ENCODE data around the gene POU2F1.

Gene POU2F1

DNA sequence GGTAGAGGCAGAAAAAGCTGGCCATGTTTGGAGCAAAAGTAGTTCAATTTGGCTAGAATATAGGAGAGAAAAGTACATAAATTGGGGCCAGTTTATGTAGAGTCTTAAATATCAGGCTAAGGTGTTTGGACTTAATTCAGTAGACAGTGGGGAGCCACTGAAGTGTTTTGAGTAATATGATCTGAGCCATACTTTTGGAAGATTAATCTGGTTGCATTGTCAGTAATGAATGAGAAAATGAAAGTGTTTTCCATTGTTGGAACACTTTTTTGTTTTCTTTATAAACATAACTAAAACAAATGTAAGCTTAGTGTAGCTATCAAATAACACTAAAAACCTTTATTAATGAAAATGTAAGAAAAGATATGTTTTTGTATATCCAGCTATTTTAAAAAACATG, 42.1 kb downstream of the POU2F1 start:
- H3K4me1 ChIP-seq (ENCODE audit: control insufficient read depth, insufficient read depth, low read length) = peaks cover 19% of the 10 kb centered on the region
- H3K36me3 ChIP-seq (ENCODE audit: insufficient read depth, low read length) = no peaks in the 10 kb centered on the region
- H3K27me3 ChIP-seq (ENCODE audit: control insufficient read depth, insufficient read depth, low read length) = no peaks in the 10 kb centered on the region
- H3K9me3 ChIP-seq (replicated peaks; ENCODE audit: low read length) = no peaks in the 10 kb centered on the region
- no peak overlapping the region for H3K9ac ChIP-seq (ENCODE audit: low read depth, low read length)
- H3K4me3 ChIP-seq (ENCODE audit: low read length) = no peak overlapping the region
- H3K4me2 ChIP-seq (ENCODE audit: low read length) = peak overlapping the region; percentile 57

DNA sequence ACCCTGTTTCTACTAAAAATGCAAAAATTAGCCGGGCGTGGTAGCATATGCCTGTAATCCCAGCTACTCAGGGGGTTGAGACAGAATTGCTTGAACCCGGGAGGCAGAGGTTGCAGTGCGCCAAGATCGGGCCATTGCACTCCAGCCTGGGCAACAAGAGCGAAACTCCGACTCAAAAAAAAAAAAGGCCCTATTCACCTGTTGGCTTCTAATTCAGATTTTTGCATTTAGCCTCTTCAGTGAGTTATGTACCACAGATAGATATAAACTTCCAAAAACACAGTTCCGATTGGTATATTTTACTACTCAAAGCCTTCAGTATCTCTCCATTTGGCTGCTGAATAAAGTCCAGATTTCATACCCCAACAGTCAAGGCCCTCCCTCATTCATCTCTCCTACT, 42.7 kb downstream of the POU2F1 start:
- H3K4me3 ChIP-seq (ENCODE audit: low read length) = no peak overlapping the region
- H3K9ac ChIP-seq (ENCODE audit: low read depth, low read length) = no peak overlapping the region
- H3K4me1 ChIP-seq (ENCODE audit: control insufficient read depth, insufficient read depth, low read length) = peaks cover 19% of the 10 kb centered on the region
- H3K27me3 ChIP-seq (ENCODE audit: control insufficient read depth, insufficient read depth, low read length) = no peaks in the 10 kb centered on the region
- H3K36me3 ChIP-seq (ENCODE audit: insufficient read depth, low read length) = no peaks in the 10 kb centered on the region
- no peak overlapping the region for H3K4me2 ChIP-seq (ENCODE audit: low read length)
- H3K9me3 ChIP-seq (replicated peaks; ENCODE audit: low read length) = no peaks in the 10 kb centered on the region

DNA sequence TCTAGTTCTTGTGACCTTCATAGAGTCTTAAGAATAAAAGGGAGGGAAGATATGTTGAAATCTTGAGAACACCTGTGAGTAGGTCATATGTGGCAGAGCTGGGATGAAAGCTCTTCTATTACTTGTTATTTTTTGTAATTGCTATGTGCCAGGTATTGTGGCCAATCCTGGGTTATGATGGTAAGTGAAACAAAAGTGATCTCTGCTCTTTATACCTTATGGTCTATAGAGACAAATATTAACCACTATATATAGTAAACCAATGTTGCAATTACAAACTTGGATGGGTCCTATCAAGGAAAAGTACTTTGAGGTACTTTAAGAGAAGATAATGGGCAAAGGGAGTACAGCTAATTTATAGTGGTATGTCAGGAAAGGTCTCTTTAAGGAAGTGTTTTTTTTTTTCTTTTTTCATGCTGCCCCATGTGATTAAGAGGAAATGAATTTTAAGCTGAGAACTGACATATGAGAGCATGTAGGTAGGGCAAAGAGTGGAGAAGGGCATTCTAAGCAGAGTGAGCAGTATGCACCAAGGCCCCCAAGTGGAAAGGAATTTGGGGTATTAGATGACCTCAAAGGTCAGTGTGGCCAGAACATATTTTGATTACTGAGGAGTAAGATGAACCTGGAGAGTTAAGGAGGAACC, 43.3 kb downstream of the POU2F1 start:
- Histone ChIP-seq H3K27me3 (ENCODE audit: control insufficient read depth, insufficient read depth, low read length) (no peaks in the 10 kb centered on the region), H3K4me1 (ENCODE audit: control insufficient read depth, insufficient read depth, low read length) (peaks cover 19% of the 10 kb centered on the region), H3K9me3 (replicated peaks; ENCODE audit: low read length) (no peaks in the 10 kb centered on the region), H3K4me3 (ENCODE audit: low read length) (no peak overlapping the region), H3K9ac (ENCODE audit: low read depth, low read length) (no peak overlapping the region), H3K36me3 (ENCODE audit: insufficient read depth, low read length) (no peaks in the 10 kb centered on the region), H3K4me2 (ENCODE audit: low read length) (no peak overlapping the region)

DNA sequence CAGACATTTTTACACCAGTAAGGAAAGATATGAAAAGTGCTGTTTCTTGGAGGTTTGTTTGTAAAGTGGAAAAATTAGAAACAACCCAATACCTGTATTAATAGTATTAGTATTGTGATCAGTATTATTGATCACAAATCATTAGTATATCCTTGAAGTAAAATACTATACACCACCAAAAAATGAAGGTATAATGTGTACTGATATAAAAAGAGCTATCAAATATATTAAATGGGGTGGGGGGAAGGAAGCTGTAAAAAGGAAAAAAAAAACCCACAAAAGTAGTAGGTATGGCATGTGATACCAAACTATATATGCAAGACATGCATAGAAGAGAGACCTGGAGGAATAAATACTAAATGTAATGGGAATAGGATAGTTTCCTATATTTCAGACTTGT, 46.3 kb downstream of the POU2F1 start:
- H3K36me3 ChIP-seq (ENCODE audit: insufficient read depth, low read length) = no peaks in the 10 kb centered on the region
- H3K27me3 ChIP-seq (ENCODE audit: control insufficient read depth, insufficient read depth, low read length) = no peaks in the 10 kb centered on the region
- no peak overlapping the region for H3K4me2 ChIP-seq (ENCODE audit: low read length)
- H3K4me3 ChIP-seq (ENCODE audit: low read length) = no peak overlapping the region
- peaks cover 19% of the 10 kb centered on the region for H3K4me1 ChIP-seq (ENCODE audit: control insufficient read depth, insufficient read depth, low read length)
- H3K9ac ChIP-seq (ENCODE audit: low read depth, low read length) = no peak overlapping the region
- H3K9me3 ChIP-seq (replicated peaks; ENCODE audit: low read length) = no peaks in the 10 kb centered on the region

DNA sequence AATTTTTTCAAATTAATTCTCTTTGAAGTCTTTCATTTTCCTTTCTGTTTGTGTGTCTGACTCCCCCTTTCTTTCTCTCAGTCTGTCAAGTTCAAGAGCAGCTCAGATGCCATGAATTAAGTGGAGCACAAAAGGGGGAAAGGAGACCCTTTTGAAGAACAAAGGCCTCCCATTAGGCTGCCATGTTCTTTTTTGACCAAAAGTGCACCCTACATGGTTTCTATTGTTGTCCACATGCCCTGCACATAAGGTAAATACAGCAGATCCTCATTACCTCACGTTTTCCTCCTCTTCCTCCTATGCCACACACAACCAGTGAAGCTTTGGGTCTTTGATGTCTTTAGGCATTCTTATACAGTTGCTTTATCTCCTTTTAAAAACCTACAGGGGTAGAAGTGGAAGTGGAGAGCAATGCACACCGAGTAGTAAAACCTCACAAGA, 47.7 kb downstream of the POU2F1 start:
- no peaks in the 10 kb centered on the region for H3K9me3 ChIP-seq (replicated peaks; ENCODE audit: low read length)
- no peak overlapping the region for H3K4me2 ChIP-seq (ENCODE audit: low read length)
- no peaks in the 10 kb centered on the region for H3K27me3 ChIP-seq (ENCODE audit: control insufficient read depth, insufficient read depth, low read length)
- H3K4me1 ChIP-seq (ENCODE audit: control insufficient read depth, insufficient read depth, low read length) = peaks cover 12% of the 10 kb centered on the region
- H3K9ac ChIP-seq (ENCODE audit: low read depth, low read length) = no peak overlapping the region
- H3K36me3 ChIP-seq (ENCODE audit: insufficient read depth, low read length) = no peaks in the 10 kb centered on the region
- no peak overlapping the region for H3K4me3 ChIP-seq (ENCODE audit: low read length)

DNA sequence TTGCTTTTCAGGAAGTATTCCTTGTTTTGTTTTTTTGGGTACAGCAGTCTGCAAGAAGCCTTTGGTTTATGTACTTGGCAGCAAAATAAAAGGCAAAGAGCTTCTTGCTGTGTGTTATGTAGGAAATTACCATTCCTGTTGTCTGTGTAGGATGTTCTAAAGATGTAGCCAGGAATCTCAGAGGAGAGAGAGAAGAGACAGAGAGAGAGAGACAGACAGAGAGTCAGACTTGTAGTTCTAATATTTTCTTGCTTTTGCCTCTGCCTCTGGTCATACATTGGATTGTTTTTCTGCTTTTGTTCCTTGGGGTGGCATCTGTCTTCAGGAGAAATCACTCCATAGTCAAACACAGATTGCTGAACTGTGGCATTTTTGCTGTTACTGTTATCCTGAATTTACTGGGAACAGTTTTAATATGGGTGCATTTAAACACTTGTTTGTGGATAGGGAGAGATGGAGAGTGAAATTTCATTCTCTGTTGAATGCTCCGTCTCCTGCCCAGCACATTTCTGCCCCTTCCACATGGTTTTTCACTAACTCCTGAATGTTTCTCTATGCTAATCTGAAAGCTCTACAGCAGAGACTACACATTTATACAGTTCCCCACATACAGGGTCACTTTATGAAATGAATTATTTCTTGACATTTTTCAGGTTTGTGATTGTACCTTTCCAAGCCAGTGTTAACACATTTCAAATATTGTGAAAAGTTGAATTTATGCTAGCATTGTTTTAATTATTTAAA, 49.8 kb downstream of the POU2F1 start:
- no peak overlapping the region for H3K9ac ChIP-seq (ENCODE audit: low read depth, low read length)
- no peak overlapping the region for H3K4me3 ChIP-seq (ENCODE audit: low read length)
- H3K4me1 ChIP-seq (ENCODE audit: control insufficient read depth, insufficient read depth, low read length) = peaks cover 7% of the 10 kb centered on the region
- no peaks in the 10 kb centered on the region for H3K36me3 ChIP-seq (ENCODE audit: insufficient read depth, low read length)
- no peaks in the 10 kb centered on the region for H3K9me3 ChIP-seq (replicated peaks; ENCODE audit: low read length)
- no peak overlapping the region for H3K4me2 ChIP-seq (ENCODE audit: low read length)
- no peaks in the 10 kb centered on the region for H3K27me3 ChIP-seq (ENCODE audit: control insufficient read depth, insufficient read depth, low read length)

DNA sequence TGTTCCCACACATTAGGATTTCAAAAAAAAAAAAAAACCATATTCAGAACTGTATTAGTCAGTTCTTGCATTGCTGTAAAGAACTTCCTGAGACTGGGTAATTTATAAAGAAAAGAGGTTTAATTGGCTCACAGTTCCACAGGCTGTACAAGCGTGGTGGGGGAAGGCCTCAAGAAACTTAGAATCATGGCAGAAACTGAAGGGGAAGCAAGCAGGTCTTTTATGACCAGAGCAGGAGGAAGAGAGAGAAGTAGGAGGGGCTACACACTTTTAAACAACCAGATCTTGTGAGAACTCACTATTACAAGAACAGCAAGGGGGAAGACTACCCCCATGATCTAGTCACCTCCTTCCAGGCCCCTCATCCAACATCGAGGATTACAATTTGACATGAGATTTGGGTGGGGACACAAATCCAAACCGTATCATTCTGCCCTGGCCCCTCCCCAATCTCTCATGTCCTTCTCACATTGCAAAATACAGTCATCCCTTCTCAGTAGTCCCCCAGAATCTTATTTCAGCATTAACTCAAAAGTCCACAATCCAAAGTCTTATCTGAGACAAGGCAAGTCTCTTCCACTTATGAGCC, 51.8 kb downstream of the POU2F1 start:
- Histone ChIP-seq H3K4me3 (ENCODE audit: low read length) (no peak overlapping the region), H3K4me2 (ENCODE audit: low read length) (no peak overlapping the region), H3K27me3 (ENCODE audit: control insufficient read depth, insufficient read depth, low read length) (no peaks in the 10 kb centered on the region), H3K4me1 (ENCODE audit: control insufficient read depth, insufficient read depth, low read length) (peaks cover 7% of the 10 kb centered on the region), H3K9ac (ENCODE audit: low read depth, low read length) (no peak overlapping the region), H3K9me3 (replicated peaks; ENCODE audit: low read length) (no peaks in the 10 kb centered on the region), H3K36me3 (ENCODE audit: insufficient read depth, low read length) (no peaks in the 10 kb centered on the region)

DNA sequence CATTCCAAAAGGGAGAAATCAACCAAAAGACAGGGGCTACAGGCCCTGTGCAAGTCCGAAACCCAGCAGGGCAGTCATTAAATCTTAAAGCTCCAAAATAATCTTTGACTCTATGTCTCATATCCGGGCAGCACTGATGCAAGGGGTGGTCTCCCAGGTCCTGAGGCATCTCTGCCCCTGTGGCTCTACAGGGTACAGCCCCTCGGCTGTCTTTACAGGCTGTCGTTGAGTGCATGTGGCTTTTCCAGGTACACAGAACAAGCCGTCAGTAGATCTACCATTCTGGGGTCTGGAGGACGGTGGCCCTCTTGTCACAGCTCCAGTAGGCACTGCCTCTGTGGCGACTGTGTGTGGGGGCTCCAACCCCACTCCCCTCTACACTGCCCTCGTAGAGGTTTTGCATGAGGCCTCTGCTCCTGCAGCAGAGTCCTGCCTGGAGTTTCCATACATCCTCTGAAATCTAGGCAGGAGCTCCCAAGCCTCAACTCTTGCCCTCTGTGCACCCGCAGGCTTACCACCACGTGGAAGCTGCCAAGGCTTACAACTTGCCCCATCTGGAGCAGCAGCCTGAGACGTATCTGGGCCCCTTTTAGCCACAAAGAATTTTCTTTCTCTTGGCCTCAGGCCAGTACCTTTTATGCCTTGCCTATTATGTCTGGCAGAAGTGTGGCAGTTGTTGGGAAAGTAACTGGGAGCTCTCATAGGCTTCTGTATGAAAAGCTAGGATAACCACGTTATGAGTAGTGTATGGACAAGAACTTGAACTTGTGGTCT, 52.5 kb downstream of the POU2F1 start:
- no peaks in the 10 kb centered on the region for H3K9me3 ChIP-seq (replicated peaks; ENCODE audit: low read length)
- no peak overlapping the region for H3K4me3 ChIP-seq (ENCODE audit: low read length)
- no peak overlapping the region for H3K4me2 ChIP-seq (ENCODE audit: low read length)
- H3K27me3 ChIP-seq (ENCODE audit: control insufficient read depth, insufficient read depth, low read length) = no peaks in the 10 kb centered on the region
- peaks cover 7% of the 10 kb centered on the region for H3K4me1 ChIP-seq (ENCODE audit: control insufficient read depth, insufficient read depth, low read length)
- no peaks in the 10 kb centered on the region for H3K36me3 ChIP-seq (ENCODE audit: insufficient read depth, low read length)
- no peak overlapping the region for H3K9ac ChIP-seq (ENCODE audit: low read depth, low read length)

DNA sequence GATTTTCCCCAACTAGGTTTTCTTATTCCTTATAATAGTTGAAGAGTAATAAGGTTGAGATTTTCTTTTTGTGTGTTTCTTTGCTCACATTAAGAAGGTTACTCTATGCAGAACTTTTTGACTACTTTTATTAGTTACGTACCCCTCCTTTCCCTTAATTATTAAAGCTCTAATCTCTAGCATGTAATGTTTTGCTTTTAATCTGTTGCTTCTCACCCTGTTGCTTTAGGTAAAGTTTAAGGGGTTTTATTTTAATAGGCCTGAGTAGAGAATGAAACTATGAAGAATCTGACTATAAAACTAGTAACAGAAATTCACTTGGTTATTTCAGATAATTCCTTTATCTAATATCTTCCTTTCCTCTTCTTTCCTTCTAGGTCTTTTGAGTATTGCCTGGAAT, 53.4 kb downstream of the POU2F1 start:
- H3K36me3 ChIP-seq (ENCODE audit: insufficient read depth, low read length) = no peaks in the 10 kb centered on the region
- peaks cover 7% of the 10 kb centered on the region for H3K4me1 ChIP-seq (ENCODE audit: control insufficient read depth, insufficient read depth, low read length)
- H3K27me3 ChIP-seq (ENCODE audit: control insufficient read depth, insufficient read depth, low read length) = no peaks in the 10 kb centered on the region
- H3K4me3 ChIP-seq (ENCODE audit: low read length) = no peak overlapping the region
- no peak overlapping the region for H3K4me2 ChIP-seq (ENCODE audit: low read length)
- no peaks in the 10 kb centered on the region for H3K9me3 ChIP-seq (replicated peaks; ENCODE audit: low read length)
- H3K9ac ChIP-seq (ENCODE audit: low read depth, low read length) = no peak overlapping the region

DNA sequence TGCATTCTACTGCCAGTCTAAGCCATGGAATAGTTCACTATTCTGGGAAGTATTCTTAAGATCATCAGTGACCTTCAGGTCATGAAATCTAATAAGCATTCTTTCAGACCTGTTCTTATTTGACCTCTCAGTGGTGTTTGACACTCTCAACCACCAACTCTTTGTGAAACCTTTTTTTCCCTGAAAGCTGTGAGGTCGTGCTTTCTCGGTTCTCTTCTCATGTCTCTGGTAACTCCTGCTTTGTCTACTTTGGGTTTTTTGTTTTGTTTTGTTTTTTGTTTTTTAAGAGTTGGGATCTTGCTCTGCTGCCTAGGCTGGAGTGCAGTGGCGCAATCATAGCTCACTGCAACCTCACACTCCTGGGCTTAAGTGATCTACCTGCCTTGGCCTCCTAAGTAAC, 56.3 kb downstream of the POU2F1 start:
- Histone ChIP-seq H3K27me3 (ENCODE audit: control insufficient read depth, insufficient read depth, low read length) (no peaks in the 10 kb centered on the region), H3K4me2 (ENCODE audit: low read length) (no peak overlapping the region), H3K36me3 (ENCODE audit: insufficient read depth, low read length) (no peaks in the 10 kb centered on the region)

DNA sequence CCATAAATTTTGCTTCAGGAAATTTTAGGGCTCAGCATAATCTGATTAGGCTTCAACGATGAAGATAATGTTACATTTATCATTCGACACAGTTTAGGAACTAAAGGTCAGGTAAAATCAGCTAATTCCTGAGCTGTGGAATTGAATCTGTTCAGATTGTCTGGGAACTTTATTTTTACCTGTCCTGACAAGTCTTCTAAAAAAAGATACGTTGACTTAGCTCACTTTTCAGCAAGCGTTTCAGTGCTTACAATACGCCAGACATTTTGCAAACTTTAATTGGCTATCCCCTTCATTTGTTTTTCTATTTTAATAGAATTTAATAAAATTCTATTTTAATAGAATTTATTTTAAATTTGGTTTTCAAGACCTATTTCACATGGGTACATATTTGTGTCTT, 57.8 kb downstream of the POU2F1 start:
- Histone ChIP-seq H3K9me3 (replicated peaks; ENCODE audit: low read length) (no peaks in the 10 kb centered on the region), H3K27me3 (ENCODE audit: control insufficient read depth, insufficient read depth, low read length) (no peaks in the 10 kb centered on the region), H3K36me3 (ENCODE audit: insufficient read depth, low read length) (no peaks in the 10 kb centered on the region), H3K4me2 (ENCODE audit: low read length) (no peak overlapping the region), H3K9ac (ENCODE audit: low read depth, low read length) (no peak overlapping the region), H3K4me1 (ENCODE audit: control insufficient read depth, insufficient read depth, low read length) (peaks cover 4% of the 10 kb centered on the region), H3K4me3 (ENCODE audit: low read length) (no peak overlapping the region)

More for the DNA sequence above, 56.3 kb downstream of the POU2F1 start:
- Histone ChIP-seq H3K4me3 (ENCODE audit: low read length) (no peak overlapping the region), H3K9ac (ENCODE audit: low read depth, low read length) (no peak overlapping the region), H3K9me3 (replicated peaks; ENCODE audit: low read length) (no peaks in the 10 kb centered on the region), H3K4me1 (ENCODE audit: control insufficient read depth, insufficient read depth, low read length) (peaks cover 7% of the 10 kb centered on the region)

Data from skeletal muscle satellite cell (primary cell).